Measurements from ENCODE around the gene TNFAIP8L3.
"Not testable (repeated sequence)": the region's sequence is repeated elsewhere in the genome, so short reads cannot be mapped to it uniquely, and the experiment has no call there.

Gene TNFAIP8L3

DNA sequence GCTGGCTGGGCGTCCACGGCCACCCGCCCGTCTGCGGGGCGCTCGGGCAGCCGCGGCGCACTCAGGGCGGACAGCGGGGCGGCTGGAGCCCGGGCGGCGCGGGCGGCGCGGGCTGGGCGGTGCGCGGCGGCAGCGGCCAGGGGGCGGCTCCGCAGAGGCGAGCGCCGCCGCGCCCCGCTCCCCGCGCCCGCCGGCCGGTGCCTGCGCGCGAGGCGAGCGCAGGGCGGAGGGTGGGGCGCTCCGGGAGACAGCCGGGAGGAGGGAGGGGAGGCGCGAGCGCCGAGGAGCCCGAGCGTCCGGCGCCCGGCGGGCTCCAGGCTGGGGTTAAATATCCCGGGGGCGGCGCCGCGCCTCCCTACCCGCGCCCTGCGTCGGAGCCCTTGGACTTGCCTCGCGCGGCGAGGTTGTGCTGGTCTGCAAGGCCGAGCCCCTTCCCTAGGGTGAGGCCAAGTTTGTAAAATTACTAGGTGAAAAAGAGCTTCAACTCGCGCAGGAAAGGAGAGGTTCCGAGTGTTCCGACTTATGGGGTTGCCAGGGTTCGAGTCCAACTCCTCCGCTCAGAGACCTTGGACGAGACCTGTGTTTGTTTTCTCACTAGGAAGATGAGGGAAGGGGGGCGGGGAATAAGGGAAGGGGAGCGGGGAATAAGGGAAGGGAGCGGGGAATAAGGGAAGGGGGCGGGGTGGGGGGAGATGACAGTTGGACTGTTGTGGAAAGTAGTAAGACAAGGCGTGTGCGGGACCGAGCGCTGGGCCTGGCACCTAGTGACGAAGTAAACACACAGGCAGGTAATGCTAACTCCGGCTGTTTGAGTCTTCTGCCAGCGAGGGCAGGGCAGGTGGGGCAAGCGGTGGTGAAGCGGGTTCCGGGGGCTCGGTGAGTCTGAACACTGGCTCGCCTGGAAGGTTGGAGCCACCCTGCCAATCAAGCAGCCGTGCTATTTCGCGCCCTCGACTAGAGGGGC, at the start of gene TNFAIP8L3:
TNFAIP8L3 (minus strand) TSS at position 301 of the 964 bp plus-strand sequence. CDS start 311 bp downstream, outside the sequence.
- DNase-seq (ENCODE audit: low read depth): no peak

- no peak for DNase-seq (ENCODE audit: low read depth)
Observed at GRCh38 chr15:51144021-51144532, 49.4 kb upstream of the TNFAIP8L3 start.

DNA sequence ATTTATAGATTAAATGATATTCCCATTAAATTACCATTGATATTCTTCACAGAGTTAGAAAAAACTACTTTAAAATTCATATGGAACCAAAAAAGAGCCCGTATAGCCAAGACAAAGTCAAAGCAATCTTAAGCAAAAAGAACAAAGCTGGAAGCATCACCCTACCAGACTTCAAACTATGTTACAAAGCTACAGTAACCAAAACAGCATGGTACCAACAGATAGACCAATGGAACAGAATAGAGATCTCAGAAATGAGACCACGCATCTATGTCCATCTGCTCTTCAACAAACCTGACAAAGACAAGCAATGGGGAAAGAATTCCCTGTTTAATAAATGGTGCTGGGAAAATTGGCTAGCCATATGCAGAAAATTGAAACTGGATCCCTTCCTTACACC, 45.6 kb upstream of the TNFAIP8L3 start:
- DNase-seq (ENCODE audit: low read depth): not testable (repeated sequence)

DNA sequence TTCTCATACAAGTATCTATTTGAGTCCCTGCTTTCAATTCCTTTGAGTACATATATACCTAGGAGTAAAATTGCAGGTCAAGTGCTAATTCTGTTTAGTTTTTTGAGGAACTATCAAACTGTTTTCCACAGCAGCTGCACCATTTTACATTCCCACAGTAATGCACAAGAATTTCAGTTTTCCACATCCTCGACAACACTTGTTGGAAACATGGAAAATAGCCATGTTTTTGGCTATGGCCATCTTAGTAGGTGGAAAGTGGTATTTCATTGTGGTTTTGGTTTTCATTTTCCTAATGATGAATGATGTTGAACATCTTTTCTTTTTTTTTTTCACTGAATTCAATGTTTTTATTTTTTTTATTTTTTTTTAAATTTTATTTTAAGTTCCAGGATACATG, 44.4 kb upstream of the TNFAIP8L3 start:
- DNase-seq (ENCODE audit: low read depth): no peak

DNA sequence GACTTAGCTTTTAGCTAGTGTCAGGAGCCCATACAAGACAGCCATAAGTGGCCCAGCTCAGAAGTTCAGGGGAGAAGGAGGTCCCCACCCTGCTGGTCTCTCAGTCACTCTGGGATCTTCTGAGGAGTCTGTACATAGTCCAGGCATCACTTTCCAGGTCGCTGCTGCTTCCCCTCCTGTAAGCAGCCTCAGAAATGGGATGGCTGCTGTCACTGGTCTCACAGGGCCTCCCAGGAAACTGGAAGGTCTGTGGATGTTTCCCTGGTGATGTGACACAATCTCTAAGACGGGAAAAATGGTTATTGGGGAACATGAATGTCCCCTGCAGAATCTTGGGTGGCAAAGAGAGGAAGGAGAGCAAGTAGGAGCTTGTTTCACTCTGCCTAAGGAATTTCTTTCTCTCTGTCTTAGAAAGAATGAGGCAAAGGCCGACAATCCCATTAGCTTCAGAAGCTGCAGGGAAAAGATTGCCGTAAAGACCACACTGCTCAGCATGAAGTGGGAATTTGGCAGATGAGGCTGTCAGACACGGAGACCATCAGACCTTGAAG, 43.2 kb upstream of the TNFAIP8L3 start:
- DNase-seq (ENCODE audit: low read depth): no peak

DNA sequence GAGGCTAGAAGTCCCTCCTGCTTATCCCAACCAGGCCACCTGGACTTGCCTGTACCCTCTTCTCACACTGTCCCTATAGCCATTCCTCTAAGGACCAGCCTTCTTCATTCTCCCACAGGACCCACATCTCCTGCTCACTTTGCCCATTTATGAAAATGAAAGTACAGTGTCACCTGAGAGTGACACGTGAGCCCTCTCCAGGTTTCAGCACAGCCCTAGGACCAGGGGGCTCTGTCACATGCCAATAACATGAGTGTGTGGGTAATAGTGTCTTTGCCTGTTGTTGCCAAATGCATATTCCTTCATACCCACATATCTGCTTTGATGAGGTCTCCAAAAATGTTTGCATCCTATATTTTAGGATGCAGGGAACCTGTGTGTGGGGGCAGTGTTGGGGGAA, 42.3 kb upstream of the TNFAIP8L3 start:
- DNase-seq (ENCODE audit: low read depth): no peak

GRCh38 chr15:51135276-51135675, 40.6 kb upstream of the TNFAIP8L3 start:
- no peak for DNase-seq (ENCODE audit: low read depth)

DNA sequence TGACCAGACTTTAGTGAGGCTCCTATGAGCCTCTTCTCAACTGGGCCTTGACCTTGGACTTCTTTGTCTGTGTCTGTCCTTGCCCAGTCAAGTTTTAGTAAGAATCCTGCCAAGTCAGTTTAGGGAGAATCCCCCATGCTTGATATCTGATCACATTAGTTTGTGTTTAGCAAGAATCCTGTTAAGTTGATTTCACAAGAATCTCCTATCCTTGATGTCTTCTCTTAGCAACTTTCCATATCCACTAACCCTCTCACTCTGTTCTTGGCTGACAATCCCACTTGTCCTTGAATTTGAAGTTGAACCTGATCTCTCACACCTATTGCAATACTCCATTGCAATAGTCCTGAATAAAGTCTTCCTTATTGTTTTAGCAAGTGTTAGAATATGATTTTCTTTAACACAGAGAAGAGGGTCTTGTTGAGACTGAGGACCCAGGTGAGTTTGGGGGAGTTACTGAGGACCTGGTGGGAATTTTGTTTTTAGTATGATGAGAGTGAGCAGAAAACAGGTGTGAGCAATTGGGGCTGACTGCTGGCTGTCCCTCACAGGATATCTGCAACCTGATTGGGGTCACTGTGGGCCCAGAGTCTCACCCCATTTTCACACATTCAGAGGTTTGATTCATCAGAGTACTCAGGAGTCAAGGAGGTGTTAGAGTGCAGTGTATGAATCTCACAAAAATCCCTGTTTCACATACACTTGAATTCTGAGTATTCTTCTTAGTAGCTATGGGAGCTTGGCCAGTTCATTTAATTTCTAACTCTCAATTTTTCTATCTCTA, 39.9 kb upstream of the TNFAIP8L3 start:
- no peak for DNase-seq (ENCODE audit: low read depth)

DNA sequence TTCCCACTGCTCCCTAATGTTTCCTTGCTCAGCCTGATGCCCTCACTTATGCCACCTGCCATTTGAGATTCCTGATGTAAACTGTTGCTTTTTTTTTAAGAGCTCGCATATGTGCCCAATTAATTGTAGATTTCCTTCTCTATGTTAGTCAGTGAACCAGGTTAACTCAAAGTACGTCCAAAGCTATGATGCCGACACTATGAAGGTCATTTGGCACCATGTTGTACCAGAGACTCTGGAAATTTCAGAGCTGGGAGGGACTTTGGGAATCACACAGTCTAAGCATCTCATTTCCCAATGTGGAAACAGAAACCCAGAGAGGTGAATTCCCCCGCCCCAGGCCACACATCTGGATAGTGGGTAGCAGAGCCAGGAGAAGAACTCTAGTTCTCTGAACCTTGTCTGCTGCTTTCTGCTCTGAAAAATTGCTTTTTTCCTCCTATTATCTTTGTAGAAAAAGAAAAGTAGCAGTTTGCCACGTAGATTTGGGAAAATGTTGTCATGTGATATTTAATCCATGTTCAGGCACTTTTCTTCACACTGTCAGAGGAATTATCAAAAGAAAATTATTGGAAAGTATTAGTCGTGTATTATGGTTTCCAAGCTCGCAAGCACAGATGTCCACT, 38.5 kb upstream of the TNFAIP8L3 start:
- no peak for DNase-seq (ENCODE audit: low read depth)

DNA sequence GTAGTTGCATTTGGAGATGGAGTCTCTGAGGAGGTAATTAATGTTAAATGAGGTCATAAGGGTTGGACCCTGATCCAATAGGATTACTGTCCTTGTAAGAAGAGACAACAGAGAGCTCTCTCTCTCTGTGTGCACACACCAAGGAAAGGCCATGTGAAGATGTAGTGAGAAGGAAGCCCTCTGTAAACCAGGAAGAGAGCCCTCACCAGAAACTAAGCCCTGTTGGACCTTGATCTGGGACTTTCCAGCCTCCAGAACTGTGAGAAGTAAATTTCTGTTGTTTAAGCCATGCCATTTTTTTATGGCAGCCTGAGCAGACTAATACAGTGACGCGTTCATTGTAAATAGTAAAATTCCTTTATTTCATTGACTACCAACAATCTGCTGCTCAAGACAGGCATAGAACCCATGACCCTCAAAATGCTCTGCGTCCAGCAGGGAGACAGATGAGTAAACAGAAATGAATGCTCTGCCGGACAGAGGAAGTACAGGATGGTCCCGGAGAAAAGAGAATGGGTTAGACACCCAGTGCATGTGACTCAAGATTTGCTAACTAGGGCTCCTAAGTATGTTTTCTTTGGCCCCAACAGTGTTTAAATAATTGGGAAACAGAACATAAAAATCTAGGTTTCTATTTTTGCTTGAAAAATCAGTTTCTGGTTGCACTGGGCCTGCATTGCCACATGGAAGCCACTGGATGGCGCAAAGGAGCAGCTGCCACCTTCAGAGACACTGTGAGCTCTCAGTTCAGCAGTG, 37.9 kb upstream of the TNFAIP8L3 start:
- DNase-seq (ENCODE audit: low read depth): no peak

DNA sequence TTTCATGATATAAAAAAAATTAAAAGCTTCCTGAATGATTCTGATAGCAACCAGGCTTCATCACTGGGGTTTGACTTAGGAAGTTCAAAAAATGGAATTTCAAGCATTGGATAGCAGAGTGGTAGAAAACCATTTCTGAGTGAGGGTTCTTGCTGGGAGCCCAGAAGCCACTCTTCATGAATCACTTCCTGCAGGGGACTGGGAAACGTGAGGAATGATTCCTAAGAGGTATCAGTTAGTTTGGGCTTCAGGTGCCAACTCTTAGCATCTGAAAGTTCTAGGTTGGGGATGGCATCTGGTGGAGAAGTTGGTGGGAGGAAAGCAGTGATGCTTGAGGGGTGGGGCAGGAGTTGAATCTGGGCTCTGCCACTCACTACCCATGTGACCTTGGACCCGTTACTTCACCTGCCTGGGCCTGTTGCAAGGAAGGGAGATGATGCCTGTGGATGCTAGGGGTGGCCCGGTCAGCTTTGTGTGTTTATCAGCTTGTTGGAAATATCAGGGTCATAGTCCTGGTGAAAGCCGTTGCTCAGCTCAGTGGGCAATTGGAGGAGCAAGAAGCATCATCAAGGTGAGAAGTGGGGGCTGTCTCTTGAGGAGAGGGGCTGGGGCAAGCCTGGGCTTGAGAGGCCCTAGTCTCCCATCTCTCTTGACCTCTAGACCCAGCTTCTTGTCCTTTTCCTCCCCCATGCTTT, 37.0 kb upstream of the TNFAIP8L3 start:
- DNase-seq (ENCODE audit: low read depth): no peak

DNA sequence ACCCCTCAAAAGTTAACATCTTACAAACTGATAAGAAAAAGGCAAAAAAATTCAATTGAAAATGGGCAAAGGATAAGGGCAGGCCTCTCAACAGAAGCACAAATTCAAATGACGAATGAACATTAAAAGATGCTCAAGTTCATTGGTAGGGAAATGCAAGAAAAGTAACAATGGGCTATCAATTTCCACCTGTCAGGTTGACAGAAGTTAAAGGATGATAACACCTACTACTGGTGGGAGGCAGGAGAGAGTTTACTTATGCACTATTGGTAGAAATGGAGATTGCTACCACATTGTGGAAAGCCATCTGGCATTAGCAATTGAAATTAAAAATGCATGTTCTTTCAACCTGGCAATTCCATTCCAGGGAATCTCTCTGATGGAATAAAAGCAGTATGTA, 35.6 kb upstream of the TNFAIP8L3 start:
- DNase-seq (ENCODE audit: low read depth): no peak

- DNase-seq (ENCODE audit: low read depth): no peak
Observed at GRCh38 chr15:51129535-51130188, 35.0 kb upstream of the TNFAIP8L3 start.

- no peak for DNase-seq (ENCODE audit: low read depth)
Observed at GRCh38 chr15:51128701-51129100, 34.0 kb upstream of the TNFAIP8L3 start.

GRCh38 chr15:51126842-51127241, 32.1 kb upstream of the TNFAIP8L3 start:
- DNase-seq (ENCODE audit: low read depth): no peak

DNA sequence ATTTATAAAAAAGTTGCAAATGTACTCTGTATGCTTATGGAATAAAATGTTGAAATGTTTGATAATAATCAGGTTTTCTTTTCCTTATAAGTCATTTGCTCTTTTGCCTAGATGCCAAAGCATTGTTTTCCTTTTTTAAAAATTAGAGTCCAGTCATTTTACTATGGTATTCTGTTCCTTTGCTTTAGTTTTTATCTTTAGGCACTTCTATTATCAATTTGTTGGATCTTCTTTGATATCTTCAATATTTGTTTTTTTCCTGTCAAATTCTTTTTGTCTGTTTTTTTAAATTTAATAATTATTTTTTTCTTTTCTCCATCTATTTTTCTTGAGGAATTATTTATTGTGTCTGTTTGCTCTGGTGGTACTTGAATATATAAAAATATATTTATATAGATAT, 28.3 kb upstream of the TNFAIP8L3 start:
- not testable (repeated sequence) for DNase-seq (ENCODE audit: low read depth)

GRCh38 chr15:51121631-51122225, 27.0 kb upstream of the TNFAIP8L3 start:
- no peak for DNase-seq (ENCODE audit: low read depth)

GRCh38 chr15:51121118-51121517, 26.4 kb upstream of the TNFAIP8L3 start:
- DNase-seq (ENCODE audit: low read depth): no peak

GRCh38 chr15:51119120-51119519, 24.4 kb upstream of the TNFAIP8L3 start:
- no peak for DNase-seq (ENCODE audit: low read depth)

GRCh38 chr15:51117270-51117669, 22.6 kb upstream of the TNFAIP8L3 start:
- no peak for DNase-seq (ENCODE audit: low read depth)

Data from stimulated activated CD8-positive, alpha-beta memory T cell treated with anti-CD3 and anti-CD28 coated beads, Interleukin-7, amount 100 ng/mL, for 24 hours (primary cell).